Loucy (cell line): ENCODE results near the gene NOMO2.
"Not testable (repeated sequence)": the region's sequence is repeated elsewhere in the genome, so short reads cannot be mapped to it uniquely, and the experiment has no call there.

Experiments
- EZH2phosphoT487 ChIP-seq: fragments of 200-600 bp; IDR thresholded peaks from 2 replicates; pipeline ENCODE4 v1.6.1; 2018; ENCODE audit warnings: antibody characterized with exemption, mild to moderate bottlenecking, moderate library complexity, borderline replicate concordance
- TF ChIP-seq, protein P1 (sequence below): fragments of 200-600 bp; sonication (generic); conservative IDR thresholded peaks from 2 replicates; pipeline ENCODE4 v1.5.1; 2014; ENCODE audit warnings: mild to moderate bottlenecking, antibody characterized with exemption, low read length

DNA sequence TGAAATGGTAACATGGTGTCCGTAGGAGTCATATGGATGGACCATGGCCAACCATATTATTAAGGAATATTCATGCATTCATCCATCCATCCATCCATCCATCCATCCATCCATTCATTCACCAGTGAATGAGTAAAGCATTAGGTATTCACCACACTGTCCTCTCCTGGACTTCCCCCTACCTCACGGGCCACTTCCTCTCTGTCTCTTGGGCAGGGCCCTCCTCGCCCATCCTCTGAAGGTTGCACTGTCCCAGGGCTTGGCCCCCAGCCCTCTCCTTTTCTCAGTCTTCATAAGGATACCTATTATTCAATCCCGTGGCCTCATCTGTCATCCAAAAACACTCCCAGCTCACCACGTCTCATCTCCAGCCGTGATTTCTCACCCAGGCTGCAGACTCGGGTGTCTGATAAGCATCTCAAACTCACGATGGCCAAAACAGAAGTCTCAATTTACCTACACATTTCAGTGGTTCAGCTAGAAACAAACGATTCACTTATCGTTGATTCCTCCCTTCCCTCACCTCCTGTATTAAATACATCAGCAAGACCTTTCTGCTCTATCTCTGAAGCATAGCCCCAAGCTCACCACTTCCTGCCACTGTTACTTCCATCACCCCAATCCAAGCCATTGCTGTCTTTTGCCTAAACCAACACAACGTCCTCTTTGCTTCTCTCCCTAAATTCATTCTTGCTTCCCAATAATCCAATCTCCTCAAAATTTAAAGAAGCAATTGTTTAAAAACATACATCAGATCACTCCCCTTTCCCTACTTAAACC, 69.6 kb downstream of the NOMO2 start:
- TF ChIP-seq, protein P1, sequence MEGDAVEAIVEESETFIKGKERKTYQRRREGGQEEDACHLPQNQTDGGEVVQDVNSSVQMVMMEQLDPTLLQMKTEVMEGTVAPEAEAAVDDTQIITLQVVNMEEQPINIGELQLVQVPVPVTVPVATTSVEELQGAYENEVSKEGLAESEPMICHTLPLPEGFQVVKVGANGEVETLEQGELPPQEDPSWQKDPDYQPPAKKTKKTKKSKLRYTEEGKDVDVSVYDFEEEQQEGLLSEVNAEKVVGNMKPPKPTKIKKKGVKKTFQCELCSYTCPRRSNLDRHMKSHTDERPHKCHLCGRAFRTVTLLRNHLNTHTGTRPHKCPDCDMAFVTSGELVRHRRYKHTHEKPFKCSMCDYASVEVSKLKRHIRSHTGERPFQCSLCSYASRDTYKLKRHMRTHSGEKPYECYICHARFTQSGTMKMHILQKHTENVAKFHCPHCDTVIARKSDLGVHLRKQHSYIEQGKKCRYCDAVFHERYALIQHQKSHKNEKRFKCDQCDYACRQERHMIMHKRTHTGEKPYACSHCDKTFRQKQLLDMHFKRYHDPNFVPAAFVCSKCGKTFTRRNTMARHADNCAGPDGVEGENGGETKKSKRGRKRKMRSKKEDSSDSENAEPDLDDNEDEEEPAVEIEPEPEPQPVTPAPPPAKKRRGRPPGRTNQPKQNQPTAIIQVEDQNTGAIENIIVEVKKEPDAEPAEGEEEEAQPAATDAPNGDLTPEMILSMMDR: not testable (repeated sequence)
- not testable (repeated sequence) for TF ChIP-seq EZH2phosphoT487
